PC-9 (cell line): ENCODE data around the gene PABPC1L2A.
"Not testable (repeated sequence)": the region's sequence is repeated elsewhere in the genome, so short reads cannot be mapped to it uniquely, and the experiment has no call there.

Experiments
- EZH2 ChIP-seq: fragments of 200-600 bp; sonication (generic); IDR thresholded peaks from 2 replicates; pipeline ENCODE4 v1.8.0; 2017; ENCODE audit warnings: antibody characterized with exemption, low read depth
- TF ChIP-seq, protein P1 (sequence below): fragments of 200-600 bp; sonication (generic); conservative IDR thresholded peaks from 2 replicates; pipeline ENCODE4 v1.6.1; 2017; ENCODE audit warnings: mixed run types, antibody characterized with exemption, mild to moderate bottlenecking, moderate library complexity

DNA sequence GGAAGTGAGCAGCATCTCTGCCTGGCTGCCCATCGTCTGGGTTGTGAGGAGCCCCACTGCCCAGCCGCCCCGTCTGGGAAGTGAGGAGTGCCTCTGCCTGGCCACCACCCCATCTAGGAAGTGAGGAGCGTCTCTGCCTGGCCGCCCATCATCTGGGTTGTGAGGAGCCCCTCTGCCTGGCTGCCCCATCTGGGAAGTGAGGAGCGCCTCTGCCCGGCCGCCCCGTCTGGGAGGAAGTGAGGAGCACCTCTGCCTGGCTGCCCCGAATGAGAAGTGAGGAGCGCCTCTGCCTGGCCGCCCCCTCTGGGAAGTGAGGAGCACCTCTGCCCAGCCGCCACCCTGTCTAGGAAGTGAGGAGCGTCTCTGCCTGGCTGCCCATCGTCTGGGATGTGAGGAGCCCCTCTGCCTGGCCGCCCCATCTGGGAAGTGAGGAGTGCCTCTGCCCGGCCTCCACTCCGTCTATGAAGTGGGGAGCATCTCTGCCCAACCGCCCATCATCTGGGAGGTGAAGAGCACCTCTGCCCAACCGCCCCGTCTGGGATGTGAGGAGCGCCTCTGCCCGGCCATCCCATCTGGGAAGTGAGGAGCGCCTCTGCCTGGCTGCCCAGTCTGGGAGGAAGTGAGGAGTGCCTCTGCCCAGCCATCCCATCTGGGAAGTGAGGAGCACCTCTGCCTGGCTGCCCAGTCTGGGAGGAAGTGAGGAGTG, 11.4 kb downstream of the PABPC1L2A start:
- not testable (repeated sequence) for TF ChIP-seq EZH2
- TF ChIP-seq, protein P1, sequence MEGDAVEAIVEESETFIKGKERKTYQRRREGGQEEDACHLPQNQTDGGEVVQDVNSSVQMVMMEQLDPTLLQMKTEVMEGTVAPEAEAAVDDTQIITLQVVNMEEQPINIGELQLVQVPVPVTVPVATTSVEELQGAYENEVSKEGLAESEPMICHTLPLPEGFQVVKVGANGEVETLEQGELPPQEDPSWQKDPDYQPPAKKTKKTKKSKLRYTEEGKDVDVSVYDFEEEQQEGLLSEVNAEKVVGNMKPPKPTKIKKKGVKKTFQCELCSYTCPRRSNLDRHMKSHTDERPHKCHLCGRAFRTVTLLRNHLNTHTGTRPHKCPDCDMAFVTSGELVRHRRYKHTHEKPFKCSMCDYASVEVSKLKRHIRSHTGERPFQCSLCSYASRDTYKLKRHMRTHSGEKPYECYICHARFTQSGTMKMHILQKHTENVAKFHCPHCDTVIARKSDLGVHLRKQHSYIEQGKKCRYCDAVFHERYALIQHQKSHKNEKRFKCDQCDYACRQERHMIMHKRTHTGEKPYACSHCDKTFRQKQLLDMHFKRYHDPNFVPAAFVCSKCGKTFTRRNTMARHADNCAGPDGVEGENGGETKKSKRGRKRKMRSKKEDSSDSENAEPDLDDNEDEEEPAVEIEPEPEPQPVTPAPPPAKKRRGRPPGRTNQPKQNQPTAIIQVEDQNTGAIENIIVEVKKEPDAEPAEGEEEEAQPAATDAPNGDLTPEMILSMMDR = not testable (repeated sequence)
